WTC11 (cell line): Measurements from ENCODE around the gene MUC2.

Experiments
- GABPB1 ChIP-seq: sonication (generic); formaldehyde crosslinking; IDR thresholded peaks from 2 replicates; pipeline ENCODE4 v1.8.1; 2023; ENCODE audit warnings: mild to moderate bottlenecking, missing genetic modification reagents
- NFATC4 ChIP-seq: fragments of 250-450 bp; sonication (Bioruptor Pico); IDR thresholded peaks from 2 replicates; pipeline ENCODE4 v1.9.0; 2021; ENCODE audit warnings: mild to moderate bottlenecking
- TF ChIP-seq, protein P1 (sequence below): fragments of 200-600 bp; IDR thresholded peaks from 2 replicates; pipeline ENCODE4 v1.8.0; 2022; ENCODE audit warnings: antibody characterized with exemption

DNA sequence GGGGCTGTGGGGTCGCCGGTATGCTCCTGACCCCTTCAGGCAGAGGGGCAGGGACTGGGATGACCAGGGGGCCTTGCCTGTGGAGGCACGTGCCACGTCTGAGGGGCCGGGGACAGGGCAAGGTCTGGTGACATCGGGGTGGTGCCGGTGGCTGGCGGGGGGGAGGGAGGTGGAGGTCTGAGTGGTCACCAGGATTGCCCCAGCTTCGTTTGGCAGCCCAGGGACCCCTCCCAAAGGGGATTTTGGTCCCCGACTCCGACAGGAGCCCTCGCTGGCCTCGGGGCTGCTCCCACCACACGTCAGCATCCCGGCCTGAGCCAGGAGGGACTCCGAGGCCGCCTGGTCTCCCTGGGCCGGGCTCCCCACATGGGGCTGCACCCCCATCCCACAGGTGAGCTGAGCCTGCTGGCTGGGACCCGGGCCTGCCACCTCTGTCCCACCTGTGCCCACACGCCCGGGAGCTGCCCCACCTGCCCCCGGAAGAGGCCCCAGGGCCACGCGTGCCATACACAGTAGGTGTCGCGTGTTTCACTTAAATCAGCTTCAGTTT lies 37.1 kb upstream of the MUC2 start:
- TF ChIP-seq GABPB1 (CRISPR knock-in tag): no peak
- TF ChIP-seq, protein P1, sequence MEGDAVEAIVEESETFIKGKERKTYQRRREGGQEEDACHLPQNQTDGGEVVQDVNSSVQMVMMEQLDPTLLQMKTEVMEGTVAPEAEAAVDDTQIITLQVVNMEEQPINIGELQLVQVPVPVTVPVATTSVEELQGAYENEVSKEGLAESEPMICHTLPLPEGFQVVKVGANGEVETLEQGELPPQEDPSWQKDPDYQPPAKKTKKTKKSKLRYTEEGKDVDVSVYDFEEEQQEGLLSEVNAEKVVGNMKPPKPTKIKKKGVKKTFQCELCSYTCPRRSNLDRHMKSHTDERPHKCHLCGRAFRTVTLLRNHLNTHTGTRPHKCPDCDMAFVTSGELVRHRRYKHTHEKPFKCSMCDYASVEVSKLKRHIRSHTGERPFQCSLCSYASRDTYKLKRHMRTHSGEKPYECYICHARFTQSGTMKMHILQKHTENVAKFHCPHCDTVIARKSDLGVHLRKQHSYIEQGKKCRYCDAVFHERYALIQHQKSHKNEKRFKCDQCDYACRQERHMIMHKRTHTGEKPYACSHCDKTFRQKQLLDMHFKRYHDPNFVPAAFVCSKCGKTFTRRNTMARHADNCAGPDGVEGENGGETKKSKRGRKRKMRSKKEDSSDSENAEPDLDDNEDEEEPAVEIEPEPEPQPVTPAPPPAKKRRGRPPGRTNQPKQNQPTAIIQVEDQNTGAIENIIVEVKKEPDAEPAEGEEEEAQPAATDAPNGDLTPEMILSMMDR: no peak
- TF ChIP-seq NFATC4 (CRISPR knock-in tag): no peak
